Heart left ventricle (tissue), 13 donors: ENCODE data around the gene CCDC197.

Experiments
- POLR2A ChIP-seq, 2 donors: fragments of 450-650 bp; IDR thresholded peaks; one replicate each; pipeline ENCODE4 v1.6.1; 2017; ENCODE audit warnings: antibody characterized with exemption in 2 of 2, mild to moderate bottlenecking in 2 of 2, moderate library complexity in 2 of 2
- TF ChIP-seq, protein P1 (sequence below), 12 donors: fragments of 200-600 bp; sonication (generic) in 4 of 12; IDR thresholded peaks; one replicate each; pipeline versions ENCODE4 v1.5.0 to v1.8.0; 2018 to 2022; ENCODE audit warnings: antibody characterized with exemption in 12 of 12, mild to moderate bottlenecking in 5 of 12
- donor health status: ischemic (EF 13 %, LVEDD 7.1; RV severe dilation, severe dysfunction).
- donor health status: DM: no; HTN: yes; CAD: no.
- donor health status: DM: no; HTN: no; CAD: no.
- donor health status: ischemic (EF 25% LVEDD 6.9; RV normal size, moderate dysfunction).
- donor health status: ischemic (EF 25% LVEDD 5.7; RV mildly dilated, moderate dysfunction).
- donor health status: ischemic (EF 35%, LVEDD 5.7; RV mildly dilated, moderate dysfunction).
- donor health status: nonischemic (EF 11% LVEDD 7.7; RV severe dilation, severe dysfunction).
- donor health status: DM: yes; HTN: yes; CAD: no.
- donor health status: PGD.
- donor health status: ischemic (EF 29% LVEDD 5.4; RV normal size, mild dysfunction).
- donor health status: nonischemic (EF 23%, LVEDD 6.1; RV moderate dilation, normal function).

DNA sequence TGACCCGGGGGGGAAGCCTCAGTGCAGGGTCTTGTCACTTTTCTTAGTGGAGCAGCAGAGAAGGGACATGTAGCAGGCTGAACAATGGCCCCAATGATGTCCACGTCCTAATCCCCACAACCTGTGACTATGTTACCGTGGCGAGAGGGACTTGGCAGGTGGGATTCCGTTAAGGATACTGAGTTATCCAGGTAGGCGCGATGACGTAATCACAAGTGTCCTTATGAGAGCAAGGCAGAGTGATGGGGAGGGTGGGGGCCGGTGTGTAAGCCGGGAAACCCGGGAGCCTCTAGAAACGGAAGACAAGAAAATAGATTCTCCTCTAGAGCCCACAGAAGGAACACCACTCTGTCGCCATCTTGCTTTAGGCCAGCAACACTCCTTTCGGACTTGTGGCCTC, 33.5 kb downstream of the CCDC197 start:
- TF ChIP-seq, protein P1, sequence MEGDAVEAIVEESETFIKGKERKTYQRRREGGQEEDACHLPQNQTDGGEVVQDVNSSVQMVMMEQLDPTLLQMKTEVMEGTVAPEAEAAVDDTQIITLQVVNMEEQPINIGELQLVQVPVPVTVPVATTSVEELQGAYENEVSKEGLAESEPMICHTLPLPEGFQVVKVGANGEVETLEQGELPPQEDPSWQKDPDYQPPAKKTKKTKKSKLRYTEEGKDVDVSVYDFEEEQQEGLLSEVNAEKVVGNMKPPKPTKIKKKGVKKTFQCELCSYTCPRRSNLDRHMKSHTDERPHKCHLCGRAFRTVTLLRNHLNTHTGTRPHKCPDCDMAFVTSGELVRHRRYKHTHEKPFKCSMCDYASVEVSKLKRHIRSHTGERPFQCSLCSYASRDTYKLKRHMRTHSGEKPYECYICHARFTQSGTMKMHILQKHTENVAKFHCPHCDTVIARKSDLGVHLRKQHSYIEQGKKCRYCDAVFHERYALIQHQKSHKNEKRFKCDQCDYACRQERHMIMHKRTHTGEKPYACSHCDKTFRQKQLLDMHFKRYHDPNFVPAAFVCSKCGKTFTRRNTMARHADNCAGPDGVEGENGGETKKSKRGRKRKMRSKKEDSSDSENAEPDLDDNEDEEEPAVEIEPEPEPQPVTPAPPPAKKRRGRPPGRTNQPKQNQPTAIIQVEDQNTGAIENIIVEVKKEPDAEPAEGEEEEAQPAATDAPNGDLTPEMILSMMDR (IDR thresholded peaks at IDR 0.05), result no peak
- TF ChIP-seq POLR2A (IDR thresholded peaks at IDR 0.05), result no peak
